LNCAP (cell line): ENCODE measurements around the gene COL25A1.

Source experiments
- TF ChIP-seq, protein P1 (sequence below): fragments of 450-650 bp; IDR thresholded peaks from 2 replicates; pipeline ENCODE4 v1.5.1; 2017; ENCODE audit warnings: mild to moderate bottlenecking

The COL25A1 gene

DNA sequence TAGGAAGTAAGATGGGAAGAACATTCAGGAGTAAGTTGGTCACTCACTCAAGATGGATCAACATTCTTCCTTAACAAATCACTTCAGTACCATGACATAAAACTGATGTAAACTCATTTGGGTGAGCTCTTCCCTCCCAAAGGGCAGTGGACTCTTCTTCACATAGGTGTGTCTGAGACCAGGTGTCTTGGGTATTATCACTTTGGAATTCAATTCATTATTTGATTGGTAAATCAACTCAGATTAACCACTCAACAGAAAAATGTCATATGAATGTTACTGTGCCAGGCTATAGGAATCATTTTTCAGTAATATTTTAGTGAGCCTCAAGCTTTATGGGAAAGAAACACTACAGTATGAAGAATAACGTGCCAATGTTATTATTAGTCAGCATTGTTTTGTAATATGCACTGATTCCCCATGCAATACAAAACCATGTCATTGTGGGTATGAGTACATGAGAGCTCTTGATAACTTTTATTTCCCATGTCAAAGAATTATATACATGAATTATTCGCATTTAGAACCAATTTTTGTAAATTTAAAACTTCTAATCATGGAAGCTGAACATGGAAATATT is 481.0 kb downstream of the COL25A1 start:
- TF ChIP-seq, protein P1, sequence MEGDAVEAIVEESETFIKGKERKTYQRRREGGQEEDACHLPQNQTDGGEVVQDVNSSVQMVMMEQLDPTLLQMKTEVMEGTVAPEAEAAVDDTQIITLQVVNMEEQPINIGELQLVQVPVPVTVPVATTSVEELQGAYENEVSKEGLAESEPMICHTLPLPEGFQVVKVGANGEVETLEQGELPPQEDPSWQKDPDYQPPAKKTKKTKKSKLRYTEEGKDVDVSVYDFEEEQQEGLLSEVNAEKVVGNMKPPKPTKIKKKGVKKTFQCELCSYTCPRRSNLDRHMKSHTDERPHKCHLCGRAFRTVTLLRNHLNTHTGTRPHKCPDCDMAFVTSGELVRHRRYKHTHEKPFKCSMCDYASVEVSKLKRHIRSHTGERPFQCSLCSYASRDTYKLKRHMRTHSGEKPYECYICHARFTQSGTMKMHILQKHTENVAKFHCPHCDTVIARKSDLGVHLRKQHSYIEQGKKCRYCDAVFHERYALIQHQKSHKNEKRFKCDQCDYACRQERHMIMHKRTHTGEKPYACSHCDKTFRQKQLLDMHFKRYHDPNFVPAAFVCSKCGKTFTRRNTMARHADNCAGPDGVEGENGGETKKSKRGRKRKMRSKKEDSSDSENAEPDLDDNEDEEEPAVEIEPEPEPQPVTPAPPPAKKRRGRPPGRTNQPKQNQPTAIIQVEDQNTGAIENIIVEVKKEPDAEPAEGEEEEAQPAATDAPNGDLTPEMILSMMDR = no peak

- TF ChIP-seq, protein P1 = no peak
These were observed 481.7 kb downstream of the COL25A1 start for GRCh38 chr4:108820492-108821350.

DNA sequence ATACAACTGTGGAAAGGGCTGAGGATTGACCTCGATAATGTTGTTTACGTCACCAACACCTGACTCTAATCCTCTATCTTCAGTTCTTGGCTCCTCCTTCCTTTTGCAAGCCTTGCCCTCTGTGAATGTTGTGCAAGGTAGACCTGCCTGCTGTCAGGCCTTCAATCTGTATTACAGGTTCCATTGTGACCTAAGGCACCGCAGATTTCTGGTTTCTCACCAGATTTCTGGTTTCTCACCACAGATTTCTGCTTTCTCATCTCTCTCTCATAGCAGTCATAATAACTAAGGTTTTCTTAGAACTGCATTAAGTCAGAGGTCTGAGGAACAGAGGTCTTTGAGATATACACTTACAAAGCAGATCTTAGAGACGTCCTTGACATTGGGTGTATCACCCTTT is 488.1 kb downstream of the COL25A1 start:
- TF ChIP-seq, protein P1 = no peak

DNA sequence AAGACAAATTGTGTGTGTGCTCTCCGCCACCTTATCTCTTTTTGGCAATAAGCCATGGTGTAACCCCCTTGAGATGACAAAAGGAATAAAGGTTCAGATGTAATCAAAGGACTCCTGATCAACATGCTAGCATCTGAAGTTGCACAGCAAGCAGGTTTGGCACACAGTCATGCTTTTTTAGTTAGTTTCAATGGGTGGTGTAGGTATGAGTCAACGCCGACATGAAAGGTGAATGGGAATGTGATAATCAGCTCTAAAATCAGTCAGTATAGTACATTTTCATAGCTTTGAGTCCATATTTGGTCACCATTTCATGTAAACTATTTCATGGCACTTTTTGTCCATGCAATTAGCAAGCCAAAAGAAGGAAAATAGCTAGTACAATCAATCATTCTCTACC is 489.2 kb downstream of the COL25A1 start:
- TF ChIP-seq, protein P1 = no peak

- TF ChIP-seq, protein P1 = no peak
These were observed 491.0 kb downstream of the COL25A1 start for GRCh38 chr4:108811486-108811885.

DNA sequence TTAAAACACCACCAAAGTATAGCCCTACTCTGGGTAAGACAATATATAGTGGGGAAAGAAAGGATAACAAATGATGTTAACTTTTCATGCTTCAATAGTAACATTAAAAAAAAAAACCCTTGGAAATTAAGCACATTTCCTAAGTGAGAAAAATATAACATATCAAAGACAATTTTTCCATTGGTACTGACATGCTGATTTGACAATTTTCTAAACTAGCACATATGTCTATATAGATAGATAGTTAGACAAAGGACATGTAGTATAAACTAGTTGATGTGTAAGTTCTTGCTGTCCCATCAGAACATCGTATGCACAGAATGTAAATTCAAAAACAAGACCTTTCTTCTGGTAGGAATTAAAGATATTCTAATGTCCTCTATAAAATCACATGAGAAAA is 492.4 kb downstream of the COL25A1 start:
- TF ChIP-seq, protein P1 = no peak

- TF ChIP-seq, protein P1 = no peak
These were observed 497.7 kb downstream of the COL25A1 start for GRCh38 chr4:108804648-108805273.
